HEK293 (cell line): ENCODE measurements around the gene SNCAIP.

Experiments
- MEIS1 ChIP-seq: sonication (generic); formaldehyde crosslinking; IDR thresholded peaks from 2 replicates; pipeline ENCODE4 v1.8.1; 2022; ENCODE audit warnings: missing genetic modification reagents, mild to moderate bottlenecking, borderline replicate concordance
- SP2 ChIP-seq: fragments of 450-650 bp; formaldehyde crosslinking; IDR thresholded peaks from 2 replicates; pipeline ENCODE4 v1.5.1; 2016; ENCODE audit warnings: missing biosample characterization, missing genetic modification characterization
- TRIM28 ChIP-seq: IDR thresholded peaks from 2 replicates; pipeline ENCODE4 v1.6.1; 2011; ENCODE audit warnings: low read length, control low read depth, borderline replicate concordance
- YY1 ChIP-seq: fragments of 450-650 bp; formaldehyde crosslinking; IDR thresholded peaks from 2 replicates; pipeline ENCODE4 v1.5.1; 2018; ENCODE audit warnings: missing biosample characterization, missing genetic modification characterization
- ZFP41 ChIP-seq: fragments of 450-650 bp; formaldehyde crosslinking; IDR thresholded peaks from 2 replicates; pipeline ENCODE4 v1.5.1; 2016; ENCODE audit warnings: missing biosample characterization, missing genetic modification characterization, borderline replicate concordance
- ZNF274 ChIP-seq, 2 experiments: fragments of 200-500 bp in 1 of 2; fragments of 450-650 bp in 1 of 2; sonication (Bioruptor generic) in 1 of 2; formaldehyde crosslinking in 1 of 2; IDR thresholded peaks; 2 replicates each; pipeline versions ENCODE4 v1.5.1 to v1.6.1; 2014 to 2016; ENCODE audit warnings: borderline replicate concordance in 1 of 2, inconsistent platforms in 1 of 2, low read length in 1 of 2, missing biosample characterization in 1 of 2, missing genetic modification characterization in 1 of 2
- ZNF501 ChIP-seq: fragments of 450-650 bp; formaldehyde crosslinking; IDR thresholded peaks from 2 replicates; pipeline ENCODE4 v1.5.1; 2016; ENCODE audit warnings: missing biosample characterization, missing genetic modification characterization
- ZNF544 ChIP-seq: fragments of 450-650 bp; formaldehyde crosslinking; IDR thresholded peaks from 2 replicates; pipeline ENCODE4 v1.5.0; 2017; ENCODE audit warnings: missing biosample characterization, missing genetic modification characterization
- ZNF624 ChIP-seq: fragments of 450-650 bp; formaldehyde crosslinking; IDR thresholded peaks from 2 replicates; pipeline ENCODE4 v1.5.1; 2017; ENCODE audit warnings: missing biosample characterization, missing genetic modification characterization
- ZNF654 ChIP-seq: fragments of 450-650 bp; formaldehyde crosslinking; IDR thresholded peaks from 2 replicates; pipeline ENCODE4 v1.5.1; 2016; ENCODE audit warnings: low read depth, missing biosample characterization, missing genetic modification characterization
- TF ChIP-seq, protein P1 (sequence below): fragments of 450-650 bp; formaldehyde crosslinking; IDR thresholded peaks from 2 replicates; pipeline ENCODE4 v1.5.1; 2016; ENCODE audit warnings: missing biosample characterization, missing genetic modification characterization

DNA sequence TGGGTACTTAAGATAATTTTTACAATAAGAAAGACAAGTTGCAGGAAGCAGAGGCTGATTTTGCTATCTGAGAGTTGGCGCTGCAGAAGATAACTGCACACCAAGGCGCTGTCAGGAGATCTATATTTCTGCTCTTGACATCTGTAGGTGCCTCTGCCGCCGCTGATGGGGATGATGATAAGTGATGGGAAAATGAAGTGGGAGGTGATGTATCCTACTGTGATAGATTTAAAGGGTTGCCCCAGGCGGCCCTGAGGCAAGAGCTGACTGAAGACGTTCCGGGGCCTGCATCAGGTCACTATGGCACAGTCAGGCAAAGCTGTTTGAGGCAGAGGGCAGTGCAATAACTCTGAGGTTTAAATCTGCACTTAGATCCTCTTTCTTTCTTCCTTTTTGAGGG is 78.1 kb downstream of the SNCAIP start:
- TF ChIP-seq YY1 (tag by site-specific recombination) (no peak), ZFP41 (tag by site-specific recombination) (no peak), ZNF274 (IDR thresholded peaks at IDR 0.05; ENCODE audit: low read length) (no peak), ZNF274 (tag by site-specific recombination; IDR thresholded peaks at IDR 0.05; ENCODE audit: borderline replicate concordance) (no peak), MEIS1 (CRISPR knock-in tag) (no peak), ZNF544 (no peak), TRIM28 (no peak), ZNF624 (tag by site-specific recombination) (no peak), ZNF501 (tag by site-specific recombination) (no peak), ZNF654 (tag by site-specific recombination) (no peak), SP2 (tag by site-specific recombination) (no peak)
- TF ChIP-seq, protein P1, sequence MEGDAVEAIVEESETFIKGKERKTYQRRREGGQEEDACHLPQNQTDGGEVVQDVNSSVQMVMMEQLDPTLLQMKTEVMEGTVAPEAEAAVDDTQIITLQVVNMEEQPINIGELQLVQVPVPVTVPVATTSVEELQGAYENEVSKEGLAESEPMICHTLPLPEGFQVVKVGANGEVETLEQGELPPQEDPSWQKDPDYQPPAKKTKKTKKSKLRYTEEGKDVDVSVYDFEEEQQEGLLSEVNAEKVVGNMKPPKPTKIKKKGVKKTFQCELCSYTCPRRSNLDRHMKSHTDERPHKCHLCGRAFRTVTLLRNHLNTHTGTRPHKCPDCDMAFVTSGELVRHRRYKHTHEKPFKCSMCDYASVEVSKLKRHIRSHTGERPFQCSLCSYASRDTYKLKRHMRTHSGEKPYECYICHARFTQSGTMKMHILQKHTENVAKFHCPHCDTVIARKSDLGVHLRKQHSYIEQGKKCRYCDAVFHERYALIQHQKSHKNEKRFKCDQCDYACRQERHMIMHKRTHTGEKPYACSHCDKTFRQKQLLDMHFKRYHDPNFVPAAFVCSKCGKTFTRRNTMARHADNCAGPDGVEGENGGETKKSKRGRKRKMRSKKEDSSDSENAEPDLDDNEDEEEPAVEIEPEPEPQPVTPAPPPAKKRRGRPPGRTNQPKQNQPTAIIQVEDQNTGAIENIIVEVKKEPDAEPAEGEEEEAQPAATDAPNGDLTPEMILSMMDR (tag by site-specific recombination) = no peak
